Nephron (organoid): ENCODE data around the gene FAM169A.

Experiments used
- H3K27ac Mint-ChIP-seq, 3 experiments: 2 replicates each; pipeline ENCODE4 v1.8.0; 2020; ENCODE audit warnings: mixed read lengths in 3 of 3, mild to moderate bottlenecking in 2 of 3, moderate library complexity in 1 of 3
- H3K27me3 Mint-ChIP-seq: 2 replicates; pipeline ENCODE4 v1.8.0; 2021; ENCODE audit warnings: low read depth, mild to moderate bottlenecking, moderate library complexity, mixed read lengths
- H3K36me3 Mint-ChIP-seq: 2 replicates; pipeline ENCODE4 v1.8.0; 2020; ENCODE audit warnings: low read depth, mixed read lengths
- H3K4me1 Mint-ChIP-seq: 2 replicates; pipeline ENCODE4 v1.8.0; 2020; ENCODE audit warnings: mixed read lengths
- H3K4me3 Mint-ChIP-seq, 3 experiments: 2 replicates each; pipeline ENCODE4 v1.8.0; 2020; ENCODE audit warnings: mild to moderate bottlenecking in 3 of 3, mixed read lengths in 3 of 3, moderate library complexity in 2 of 3
- H3K9me3 Mint-ChIP-seq: 2 replicates; pipeline ENCODE4 v1.8.0; 2020; ENCODE audit warnings: mixed read lengths
- CTCF ChIP-seq, 3 experiments: fragments of 200-600 bp; sonication (generic); IDR thresholded peaks; one replicate each; pipeline ENCODE4 v1.5.0; 2021; ENCODE audit warnings: antibody characterized with exemption in 3 of 3; ENCODE audit not compliant: unreplicated experiment in 3 of 3

FAM169A gene

GRCh38 chr5:74787424-74787823 is 78.8 kb downstream of the FAM169A start:
- Mint-ChIP-seq H3K36me3 (peaks cover 72% of the 10 kb centered on the region), H3K27ac (no peak overlapping the region), H3K27me3 (no peaks in the 10 kb centered on the region), H3K4me3 (no peak overlapping the region), H3K9me3 (peaks cover 15% of the 10 kb centered on the region), H3K4me1 (no peaks in the 10 kb centered on the region)
- TF ChIP-seq CTCF (IDR thresholded peaks at IDR 0.05; ENCODE audit: unreplicated experiment in 3 of 3), result no peak

GRCh38 chr5:74786851-74787250 is 79.3 kb downstream of the FAM169A start:
- H3K27me3 Mint-ChIP-seq, result no peaks in the 10 kb centered on the region
- no peaks in the 10 kb centered on the region for H3K4me1 Mint-ChIP-seq
- no peak overlapping the region for H3K27ac Mint-ChIP-seq
- H3K36me3 Mint-ChIP-seq, result peaks cover 68% of the 10 kb centered on the region
- H3K4me3 Mint-ChIP-seq, result no peak overlapping the region
- TF ChIP-seq CTCF (IDR thresholded peaks at IDR 0.05; ENCODE audit: unreplicated experiment in 3 of 3), result no peak
- H3K9me3 Mint-ChIP-seq, result peaks cover 15% of the 10 kb centered on the region

- Mint-ChIP-seq H3K9me3 (no peaks in the 10 kb centered on the region), H3K27me3 (no peaks in the 10 kb centered on the region), H3K4me3 (no peak overlapping the region), H3K27ac (no peak overlapping the region), H3K4me1 (no peaks in the 10 kb centered on the region), H3K36me3 (peaks cover 23% of the 10 kb centered on the region)
- no peak for TF ChIP-seq CTCF (IDR thresholded peaks at IDR 0.05; ENCODE audit: unreplicated experiment in 3 of 3)
These were observed 87.6 kb downstream of the FAM169A start for GRCh38 chr5:74778609-74779008.

GRCh38 chr5:74772359-74772758 is 93.8 kb downstream of the FAM169A start:
- no peak overlapping the region for H3K27ac Mint-ChIP-seq
- TF ChIP-seq CTCF (IDR thresholded peaks at IDR 0.05; ENCODE audit: unreplicated experiment in 3 of 3), result no peak

GRCh38 chr5:74767579-74767913 is 98.6 kb downstream of the FAM169A start:
- peaks cover 26% of the 10 kb centered on the region for H3K36me3 Mint-ChIP-seq
- H3K4me1 Mint-ChIP-seq, result peaks cover 27% of the 10 kb centered on the region
- no peak for TF ChIP-seq CTCF (IDR thresholded peaks at IDR 0.05; ENCODE audit: unreplicated experiment in 3 of 3)
- H3K27me3 Mint-ChIP-seq, result no peaks in the 10 kb centered on the region
- peak overlapping the region; percentile 99 to 100 (median 100) for H3K4me3 Mint-ChIP-seq
- peak overlapping the region; percentile 93 to 99 (median 96) for H3K27ac Mint-ChIP-seq
- no peaks in the 10 kb centered on the region for H3K9me3 Mint-ChIP-seq

More at GRCh38 chr5:74772359-74772758, 93.8 kb downstream of the FAM169A start:
- Mint-ChIP-seq H3K27me3 (no peaks in the 10 kb centered on the region), H3K4me1 (peaks cover 4% of the 10 kb centered on the region), H3K4me3 (no peak overlapping the region), H3K36me3 (peaks cover 40% of the 10 kb centered on the region), H3K9me3 (no peaks in the 10 kb centered on the region)

GRCh38 chr5:74766849-74767578 is 99.2 kb downstream of the FAM169A start, which contains the start of the genes GFM2 and NSA2:
GFM2 (minus strand) TSS chr5:74767117; CDS start chr5:74763742, 3,375 bp downstream.
NSA2 (plus strand) TSS chr5:74767249; CDS start chr5:74767361, 112 bp downstream.
- peak within 1 kb of the TSS; percentile 99 to 100 (median 100) for H3K4me3 Mint-ChIP-seq
- H3K4me1 Mint-ChIP-seq, result peaks cover 27% of the 10 kb centered on the region
- H3K36me3 Mint-ChIP-seq, result peaks cover 27% of the 10 kb centered on the region
- peak within 1 kb of the TSS; percentile 93 to 99 (median 96) for H3K27ac Mint-ChIP-seq
- H3K27me3 Mint-ChIP-seq, result no peaks in the 10 kb centered on the region
- no peak for TF ChIP-seq CTCF (IDR thresholded peaks at IDR 0.05; ENCODE audit: unreplicated experiment in 3 of 3)
- no peaks in the 10 kb centered on the region for H3K9me3 Mint-ChIP-seq
